Esophagus mucosa (tissue), 1 donor: ENCODE data around the gene FLT3. TPM values are rescaled to one million over a fixed set of nuclear protein-coding genes. Genes with fewer than 3 reads are reported as not detected.
"Not testable (repeated sequence)": the region's sequence is repeated elsewhere in the genome, so short reads cannot be mapped to it uniquely, and the experiment has no call there.

ENCODE experiments used
- ATAC-seq: fragments of 200-7000 bp; cut with Tn5 transposase; one replicate; pipeline ENCODE4 v1.9.1; 2020
- total RNA-seq: library from RNA; stranded (reverse); gene quantifications from one replicate; pipeline ENCODE4 v1.2.4, GENCODE V29; 2023
- donor health status: DM: yes; HTN: yes; CAD: no.

Gene FLT3
- total RNA-seq, 1 donor from 2014 or later: 0.12 TPM

DNA sequence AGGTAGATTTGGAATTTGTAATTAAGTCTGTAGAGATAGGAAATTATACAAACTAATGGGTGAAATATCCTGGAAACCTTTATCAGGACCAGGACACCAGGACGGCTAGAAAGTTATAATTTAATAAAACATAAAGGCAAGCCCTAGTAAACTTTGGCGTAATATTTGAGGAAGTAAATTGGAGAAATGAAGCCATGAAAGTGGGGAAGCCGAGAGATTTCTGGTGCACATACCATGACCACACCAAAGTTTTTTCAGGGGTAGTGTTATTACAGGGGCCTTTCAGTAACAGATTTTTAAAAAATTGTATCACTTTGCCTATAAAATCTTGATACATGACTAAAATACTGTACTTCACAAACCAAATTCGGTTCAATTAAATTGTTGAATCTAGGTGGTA is 57.2 kb downstream of the FLT3 start:
- no peak for ATAC-seq

DNA sequence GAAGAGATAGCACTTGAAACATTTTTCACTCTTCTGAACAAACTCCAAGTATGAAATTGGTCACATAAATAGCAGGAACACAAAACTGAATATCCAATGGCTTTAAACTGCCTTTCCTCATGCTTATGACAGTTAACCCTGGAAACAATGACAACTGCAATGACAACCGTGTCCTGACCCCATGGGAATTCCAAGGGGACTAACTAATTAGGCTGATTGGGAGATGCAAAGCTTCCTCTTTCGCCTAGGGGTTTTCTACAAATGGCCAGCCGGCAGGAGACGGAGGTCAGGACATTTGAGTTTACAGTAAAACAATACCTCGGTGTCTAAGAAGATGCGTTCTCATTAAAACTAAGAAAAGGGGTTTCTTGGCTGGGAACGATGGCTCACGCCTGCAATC is 58.9 kb downstream of the FLT3 start:
- ATAC-seq: no peak

DNA sequence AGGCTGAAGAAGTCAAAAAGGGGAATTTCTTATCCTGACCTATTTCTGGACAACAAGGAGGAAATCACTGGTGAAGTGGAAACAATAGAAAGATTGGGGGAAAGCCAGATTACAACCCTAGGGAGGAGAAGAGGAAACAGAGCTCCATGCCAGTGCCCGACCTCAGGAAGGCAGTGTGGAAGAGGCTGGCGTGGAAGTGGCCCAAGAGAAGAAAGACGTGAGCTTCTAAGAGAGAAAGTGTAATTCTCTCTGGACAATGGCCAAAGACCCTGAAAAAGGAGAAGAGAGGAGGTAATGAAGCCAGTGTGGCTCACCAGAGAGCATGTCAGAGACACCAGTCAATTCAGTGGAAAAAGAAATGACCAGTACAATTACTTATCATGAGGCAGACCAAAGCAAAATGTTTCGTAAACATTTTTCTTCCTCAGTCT is 59.3 kb downstream of the FLT3 start:
- no peak for ATAC-seq

DNA sequence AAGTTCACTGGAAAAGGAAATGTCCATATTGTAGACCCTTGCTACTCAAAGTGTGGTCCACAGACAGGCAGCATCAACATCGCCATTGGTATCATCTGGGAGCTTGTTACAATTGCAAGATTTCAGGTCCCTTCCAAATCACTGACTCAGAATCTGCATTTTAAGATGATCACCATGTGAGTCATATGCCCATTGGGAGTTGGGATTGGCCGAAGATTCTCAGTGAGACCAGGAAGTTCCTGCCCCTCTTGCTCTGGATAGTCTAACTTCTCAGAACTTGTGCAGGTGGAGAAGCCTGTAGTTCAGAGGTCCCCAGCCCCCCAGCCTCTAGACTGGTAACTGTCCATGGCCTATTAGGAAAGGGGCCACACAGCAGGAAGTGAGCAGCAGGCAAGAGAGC is 63.0 kb downstream of the FLT3 start:
- ATAC-seq: peak; percentile 20

DNA sequence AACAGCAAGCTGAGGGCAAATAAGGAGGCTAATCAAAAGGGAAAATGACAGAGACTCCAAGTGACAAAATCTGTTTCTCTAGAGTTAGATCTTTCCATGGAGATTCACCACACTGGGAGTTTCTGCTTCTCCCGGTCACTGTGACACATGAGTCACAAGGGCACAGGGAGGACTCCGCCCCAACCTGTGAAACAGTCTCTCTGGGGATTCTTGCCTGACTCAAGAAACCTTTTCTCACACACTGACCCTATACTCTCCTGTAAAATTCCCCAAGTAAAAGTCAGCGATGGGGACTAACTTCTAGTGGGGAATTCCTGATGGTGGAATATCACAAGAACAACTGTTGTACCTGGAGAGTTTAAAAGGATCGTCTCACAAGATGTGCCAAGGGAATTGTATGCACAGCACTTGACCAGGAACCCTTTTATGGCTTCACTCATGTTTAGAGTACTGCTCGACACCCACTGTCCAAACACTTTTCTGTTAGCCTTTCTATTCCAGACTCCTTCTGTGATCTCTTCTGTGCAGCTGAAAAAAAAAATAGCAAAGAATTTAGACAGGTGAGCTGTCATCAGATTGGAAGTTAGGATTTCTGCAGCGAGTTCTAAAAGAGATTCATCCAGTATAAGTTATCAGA is 65.1 kb downstream of the FLT3 start:
- peak; percentile 61 for ATAC-seq

DNA sequence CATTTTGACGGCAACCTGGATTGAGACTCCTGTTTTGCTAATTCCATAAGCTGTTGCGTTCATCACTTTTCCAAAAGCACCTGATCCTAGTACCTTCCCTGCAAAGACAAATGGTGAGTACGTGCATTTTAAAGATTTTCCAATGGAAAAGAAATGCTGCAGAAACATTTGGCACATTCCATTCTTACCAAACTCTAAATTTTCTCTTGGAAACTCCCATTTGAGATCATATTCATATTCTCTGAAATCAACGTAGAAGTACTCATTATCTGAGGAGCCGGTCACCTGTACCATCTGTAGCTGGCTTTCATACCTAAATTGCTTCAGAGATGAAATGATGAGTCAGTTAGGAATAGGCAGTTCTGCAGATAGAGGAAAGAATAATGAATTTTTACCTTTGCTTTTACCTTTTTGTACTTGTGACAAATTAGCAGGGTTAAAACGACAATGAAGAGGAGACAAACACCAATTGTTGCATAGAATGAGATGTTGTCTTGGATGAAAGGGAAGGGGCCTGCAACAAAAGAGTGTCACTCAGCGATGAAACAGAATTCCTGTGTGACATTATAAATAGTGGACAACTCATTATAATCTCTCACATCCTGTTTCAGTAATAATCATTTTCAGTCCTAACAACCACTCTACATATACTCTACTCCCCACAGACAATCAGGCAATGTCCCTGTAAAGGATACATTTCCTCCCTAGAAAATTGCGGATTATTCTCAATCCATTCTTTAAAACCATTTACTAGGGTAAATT is 66.3 kb downstream of the FLT3 start:
- ATAC-seq: no peak

DNA sequence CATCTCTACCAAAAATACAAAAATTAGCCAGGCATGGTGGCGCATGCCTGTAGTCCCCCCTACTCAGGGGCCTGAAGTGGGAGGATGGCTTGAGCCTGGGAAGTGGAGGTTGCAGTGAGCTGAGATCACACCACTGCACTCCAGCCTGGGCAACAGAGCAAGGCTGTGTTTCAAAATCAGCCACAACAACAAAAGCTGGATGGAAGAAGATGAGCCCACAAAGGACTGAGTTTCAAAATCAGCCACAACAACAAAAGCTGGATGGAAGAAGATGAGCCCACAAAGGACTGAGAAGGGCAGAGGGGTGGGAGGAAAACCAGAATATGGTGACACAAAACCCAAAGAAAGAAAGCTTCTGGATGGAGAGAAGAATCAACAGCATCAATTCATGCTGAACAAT is 67.9 kb downstream of the FLT3 start:
- ATAC-seq: not testable (repeated sequence)

DNA sequence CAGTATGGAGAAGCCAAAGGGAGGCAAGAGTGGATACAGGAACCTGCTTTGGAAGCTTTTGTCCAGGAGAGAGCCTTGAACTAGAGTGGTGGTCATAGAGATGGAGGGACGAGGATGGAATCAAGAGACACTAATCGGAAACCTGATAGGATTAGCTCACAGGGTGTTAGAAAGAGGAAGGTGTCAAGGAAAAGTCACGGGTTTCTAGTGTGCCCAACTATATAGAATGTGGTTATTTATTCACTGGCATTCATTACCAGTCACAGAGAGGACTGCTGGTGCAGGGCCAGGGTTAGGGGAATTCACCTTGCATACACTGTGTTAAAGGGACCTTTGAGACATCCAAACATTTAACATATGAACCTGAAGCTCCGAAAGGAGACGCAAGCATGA is 68.5 kb downstream of the FLT3 start:
- no peak for ATAC-seq

DNA sequence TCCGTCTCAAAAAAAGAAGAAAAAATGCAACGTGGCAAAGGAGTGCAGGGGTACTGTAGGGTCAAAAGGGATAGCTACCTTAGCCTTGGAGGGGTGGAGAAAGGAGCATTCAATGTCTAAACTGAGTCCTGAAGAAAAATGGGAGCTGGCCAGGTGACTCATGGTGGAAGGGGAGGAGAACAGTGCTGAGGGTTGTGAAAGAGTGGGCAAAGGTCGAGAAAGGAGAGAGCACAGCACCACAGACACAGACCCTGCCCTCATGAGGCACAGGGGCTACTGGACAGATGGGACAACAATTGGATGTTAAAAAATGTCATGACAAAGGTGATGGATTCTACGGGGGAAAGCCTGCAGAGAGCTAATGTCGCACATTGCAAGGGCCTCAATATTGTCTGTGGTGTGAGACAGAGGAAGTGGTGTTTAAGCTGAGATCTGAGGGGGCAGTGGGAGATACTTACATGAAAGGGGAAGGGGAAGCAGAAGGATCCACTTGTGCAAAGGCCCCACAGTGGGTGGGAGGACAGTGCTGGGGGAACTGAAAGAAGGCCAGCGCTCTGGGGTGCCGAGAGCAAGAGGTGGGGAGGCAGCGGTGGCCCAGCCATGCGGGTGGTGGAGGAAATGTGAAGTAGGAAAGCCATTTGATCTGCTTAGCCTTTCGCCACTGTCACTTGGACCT is 69.0 kb downstream of the FLT3 start:
- no peak for ATAC-seq

DNA sequence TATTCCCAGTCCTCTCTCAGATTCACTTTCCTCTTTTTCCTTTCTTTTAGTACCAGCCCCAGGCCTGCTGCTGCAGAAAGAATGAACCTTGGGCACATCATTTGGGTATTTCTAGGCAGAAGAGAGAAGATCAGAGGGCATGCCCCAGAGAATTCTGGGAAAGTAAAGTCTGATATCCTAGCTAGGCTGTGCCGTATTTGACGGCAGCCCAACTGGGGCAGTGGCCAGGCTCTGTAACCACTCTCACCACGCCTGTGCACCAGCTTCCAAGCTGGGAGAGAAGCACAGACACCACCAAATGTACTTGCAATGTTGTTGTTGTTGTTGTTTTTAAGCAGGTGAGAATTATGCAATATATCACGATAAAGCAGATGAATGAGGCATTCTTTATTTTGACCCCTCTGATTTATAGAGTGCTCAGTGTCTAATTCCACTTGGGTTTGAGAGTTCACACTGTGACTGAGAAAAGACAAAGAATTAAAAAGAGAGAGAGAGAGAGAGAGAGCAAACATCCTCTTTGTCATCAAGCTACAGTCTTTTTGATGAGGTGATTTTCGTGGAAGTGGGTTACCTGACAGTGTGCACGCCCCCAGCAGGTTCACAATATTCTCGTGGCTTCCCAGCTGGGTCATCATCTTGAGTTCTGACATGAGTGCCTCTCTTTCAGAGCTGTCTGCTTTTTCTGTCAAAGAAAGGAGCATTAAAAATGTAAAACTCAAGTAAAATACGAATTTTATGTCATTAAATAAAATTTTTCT is 72.6 kb downstream of the FLT3 start:
- no peak for ATAC-seq

DNA sequence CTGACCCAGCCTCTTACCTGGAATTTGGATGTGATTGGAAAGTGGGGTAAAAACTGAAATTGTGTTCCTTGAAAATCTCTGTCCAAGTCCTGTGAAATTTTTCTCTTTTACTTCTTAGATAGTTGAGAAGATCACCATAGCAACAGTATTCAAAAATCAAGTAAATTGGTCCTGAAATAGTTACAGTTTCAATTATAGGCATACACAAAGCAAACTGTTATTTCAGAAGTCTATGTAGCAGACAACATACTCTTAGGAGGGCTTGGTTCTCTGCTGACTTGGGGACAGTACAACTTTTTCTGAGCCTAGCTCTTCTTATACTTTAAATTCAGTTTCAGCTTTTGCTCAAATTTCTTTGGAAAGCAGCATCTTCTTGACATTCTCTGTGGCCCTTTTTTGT is 73.3 kb downstream of the FLT3 start:
- no peak for ATAC-seq

DNA sequence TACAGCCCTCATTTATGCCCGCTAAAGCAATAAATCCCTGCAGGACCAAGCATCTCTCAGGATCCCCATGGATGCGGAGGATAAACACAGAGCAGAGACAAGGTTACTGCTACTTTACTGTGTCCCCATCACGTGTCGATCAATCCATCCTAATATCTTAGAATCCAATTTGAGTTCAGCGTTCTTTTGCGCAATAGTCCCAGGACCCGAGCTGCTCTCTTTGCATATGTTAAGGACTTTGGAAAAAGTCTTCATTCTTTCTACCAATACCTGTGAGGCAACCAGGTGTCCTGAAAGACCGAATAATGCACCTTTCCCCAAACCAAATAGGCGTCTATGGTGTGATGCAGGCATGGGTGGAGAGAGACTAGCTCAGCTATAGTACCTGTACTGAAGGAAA is 73.9 kb downstream of the FLT3 start:
- no peak for ATAC-seq

DNA sequence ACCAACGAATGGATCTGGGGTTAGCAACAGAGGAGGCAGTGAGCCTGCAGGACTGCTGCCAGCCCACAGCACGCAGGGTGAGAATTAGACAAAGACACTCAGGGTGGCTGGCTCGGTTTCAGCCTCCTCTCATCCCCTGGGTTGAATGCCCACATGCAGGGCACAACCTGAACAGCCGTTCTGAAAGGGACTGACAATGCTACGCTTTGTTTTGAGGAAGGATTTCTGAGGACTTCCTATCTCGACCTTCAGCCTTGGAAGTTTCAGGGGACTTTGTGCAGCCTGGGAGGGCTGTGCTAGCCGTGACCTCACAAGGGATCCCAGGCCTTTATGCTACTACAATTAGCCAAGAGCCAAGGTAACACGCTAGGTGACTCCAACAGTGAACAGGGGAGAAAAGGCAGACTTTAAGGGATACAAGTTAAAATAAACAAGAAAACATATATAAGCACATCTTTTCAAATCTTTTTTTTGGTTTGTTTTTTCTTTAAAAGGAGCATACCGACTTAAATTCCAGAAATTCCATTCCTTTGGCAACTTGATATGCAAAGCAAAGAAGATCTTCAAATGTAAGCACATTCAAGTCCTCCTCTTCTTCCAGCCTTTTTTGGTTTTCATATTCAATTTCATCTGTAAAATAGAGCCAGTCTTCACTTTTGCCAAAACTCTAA is 77.4 kb downstream of the FLT3 start:
- no peak for ATAC-seq

DNA sequence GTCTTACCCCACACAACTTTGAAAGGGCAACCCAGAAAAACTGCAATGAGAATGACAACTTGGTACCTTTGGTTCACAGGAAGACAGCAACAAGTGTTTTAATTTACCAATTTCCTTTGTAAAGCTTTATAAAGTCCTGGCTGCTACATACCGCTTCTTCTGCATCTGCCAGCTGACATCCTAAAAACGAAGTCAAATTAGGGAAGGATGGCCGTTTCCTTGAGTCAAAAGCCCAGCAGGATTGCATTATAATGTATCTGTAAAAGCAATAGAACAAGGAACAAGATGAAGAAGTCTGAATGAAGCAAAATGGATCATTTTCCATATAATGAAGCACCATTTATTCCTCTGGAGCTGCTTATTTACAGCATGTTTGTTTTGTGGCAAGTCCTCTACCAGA is 86.1 kb downstream of the FLT3 start:
- ATAC-seq: no peak

DNA sequence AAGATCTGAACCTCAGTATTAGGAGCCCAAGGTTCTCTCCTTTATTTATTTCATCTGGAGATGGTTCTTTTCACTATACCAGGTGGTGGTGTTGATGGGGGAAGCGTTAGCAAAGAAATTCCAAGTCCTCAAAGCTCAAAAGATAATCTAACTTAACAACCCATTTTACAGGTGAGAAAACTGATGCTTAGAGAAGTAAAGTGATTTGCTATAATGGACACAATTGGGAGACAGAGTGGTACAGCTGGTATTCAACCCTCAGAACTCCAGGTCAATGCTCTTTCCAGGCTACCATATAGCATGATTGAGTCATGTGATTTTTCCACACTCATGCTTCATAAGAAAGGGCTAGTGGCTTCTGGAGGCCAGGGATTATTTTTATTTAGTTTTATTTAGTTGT is 86.9 kb downstream of the FLT3 start:
- no peak for ATAC-seq

DNA sequence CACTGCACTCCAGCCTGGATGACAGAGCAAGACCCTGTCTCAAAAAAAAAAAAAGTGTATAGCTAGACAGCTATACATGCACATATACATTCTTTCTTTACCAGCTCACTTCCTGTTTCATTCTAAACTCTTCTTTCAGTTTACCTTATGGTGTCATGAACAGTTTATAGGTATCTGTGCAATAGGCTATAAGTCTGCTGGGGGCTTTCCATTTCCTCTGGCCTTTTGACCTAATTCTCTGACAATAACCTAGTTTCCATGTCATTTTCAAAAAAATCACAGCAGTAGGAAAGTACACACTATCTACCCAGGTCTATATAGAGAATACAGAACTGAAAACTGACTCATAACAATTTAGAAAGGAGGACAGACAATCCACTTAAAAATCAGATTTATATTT is 87.5 kb downstream of the FLT3 start:
- no peak for ATAC-seq

DNA sequence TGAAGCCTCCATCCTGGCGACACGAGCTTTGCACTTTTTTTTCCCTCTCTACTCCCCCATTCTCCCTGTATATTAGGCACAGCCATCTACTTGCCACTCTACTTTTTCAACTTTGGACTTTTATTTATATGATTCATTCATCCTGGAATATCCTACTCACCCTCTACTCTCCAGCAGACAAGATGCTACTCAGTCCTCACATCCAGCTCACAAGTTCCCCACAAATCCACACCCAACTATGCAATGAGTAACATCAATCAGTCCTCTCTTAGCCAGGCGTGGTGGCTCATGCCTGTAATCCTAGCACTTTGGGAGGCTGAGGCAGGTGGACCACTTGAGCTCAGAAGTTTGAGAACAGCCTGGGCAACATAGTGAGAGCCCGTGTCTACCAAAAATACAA is 88.0 kb downstream of the FLT3 start:
- no peak for ATAC-seq

DNA sequence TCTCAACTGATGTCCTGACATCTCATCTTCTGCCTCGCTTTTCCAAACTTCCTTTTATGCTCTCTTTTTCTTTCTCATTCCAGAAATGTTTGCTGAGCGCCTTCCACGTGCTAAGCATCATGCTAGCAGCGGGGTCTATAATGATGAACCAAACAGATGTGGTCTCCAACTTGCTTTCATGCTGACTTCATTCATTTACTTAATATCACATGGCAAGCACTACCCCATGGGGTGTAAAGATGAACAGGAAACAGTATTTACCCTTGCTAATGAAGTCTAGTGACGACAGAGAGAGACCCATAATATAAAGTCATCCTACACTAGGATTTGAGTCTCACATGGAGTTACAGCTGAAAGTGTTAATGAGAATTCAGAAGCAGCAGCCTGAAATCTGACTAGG is 90.3 kb downstream of the FLT3 start:
- no peak for ATAC-seq

DNA sequence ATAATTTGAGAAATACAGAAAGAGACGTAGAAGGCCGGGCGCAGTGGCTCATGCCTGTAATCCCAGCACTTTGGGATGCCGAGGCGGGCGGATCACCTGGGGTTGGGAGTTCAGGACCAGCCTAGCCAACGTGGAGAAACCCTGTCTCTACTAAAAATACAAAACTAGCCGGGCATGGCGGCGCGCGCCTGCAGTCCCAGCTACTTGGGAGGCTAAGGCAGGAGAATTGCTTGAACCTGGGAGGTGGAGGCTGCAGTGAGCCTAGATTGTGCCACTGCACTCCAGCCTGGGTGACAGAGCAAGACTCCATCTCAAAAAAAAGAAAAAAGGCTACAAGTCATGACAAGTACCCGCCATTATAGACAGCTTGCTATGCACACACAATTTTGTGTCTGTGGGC is 95.4 kb downstream of the FLT3 start:
- ATAC-seq: not testable (repeated sequence)

DNA sequence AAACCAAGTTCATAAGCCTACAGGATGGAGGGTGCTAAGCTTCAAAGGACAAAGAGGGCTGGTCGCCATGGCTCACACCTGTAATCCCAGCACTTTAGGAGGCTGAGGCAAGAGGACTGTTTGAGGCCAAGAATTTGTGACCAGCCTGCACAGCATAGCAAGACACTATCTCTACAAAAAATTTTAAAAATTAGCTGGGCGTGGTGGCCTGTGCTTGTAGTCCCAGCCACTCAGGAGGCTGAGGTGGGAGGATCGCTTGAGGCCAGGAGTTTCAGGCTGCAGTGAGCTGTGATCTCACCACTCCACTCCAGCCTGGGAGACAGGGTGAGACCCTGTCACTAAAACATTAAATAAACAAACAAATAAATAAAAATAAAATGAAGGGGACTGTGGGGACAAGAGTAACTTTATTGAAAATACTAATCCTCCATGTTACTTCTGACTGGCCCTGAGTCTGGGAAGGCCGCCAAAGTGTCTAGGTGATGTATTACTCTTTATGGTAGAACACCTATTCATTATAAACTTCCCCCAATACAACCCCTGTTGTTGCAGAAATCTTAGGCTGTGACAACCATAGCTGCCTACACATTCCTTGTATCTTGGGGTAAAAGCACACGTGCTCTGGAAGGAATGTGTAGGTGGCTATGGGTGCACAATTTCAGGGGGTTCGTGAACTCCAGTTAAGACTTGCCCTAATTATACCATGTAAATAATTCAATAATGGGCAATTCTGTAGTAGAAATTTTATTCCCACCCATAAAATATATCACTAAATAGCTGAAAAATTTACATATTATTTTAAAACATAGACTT is 97.3 kb downstream of the FLT3 start:
- ATAC-seq: no peak

DNA sequence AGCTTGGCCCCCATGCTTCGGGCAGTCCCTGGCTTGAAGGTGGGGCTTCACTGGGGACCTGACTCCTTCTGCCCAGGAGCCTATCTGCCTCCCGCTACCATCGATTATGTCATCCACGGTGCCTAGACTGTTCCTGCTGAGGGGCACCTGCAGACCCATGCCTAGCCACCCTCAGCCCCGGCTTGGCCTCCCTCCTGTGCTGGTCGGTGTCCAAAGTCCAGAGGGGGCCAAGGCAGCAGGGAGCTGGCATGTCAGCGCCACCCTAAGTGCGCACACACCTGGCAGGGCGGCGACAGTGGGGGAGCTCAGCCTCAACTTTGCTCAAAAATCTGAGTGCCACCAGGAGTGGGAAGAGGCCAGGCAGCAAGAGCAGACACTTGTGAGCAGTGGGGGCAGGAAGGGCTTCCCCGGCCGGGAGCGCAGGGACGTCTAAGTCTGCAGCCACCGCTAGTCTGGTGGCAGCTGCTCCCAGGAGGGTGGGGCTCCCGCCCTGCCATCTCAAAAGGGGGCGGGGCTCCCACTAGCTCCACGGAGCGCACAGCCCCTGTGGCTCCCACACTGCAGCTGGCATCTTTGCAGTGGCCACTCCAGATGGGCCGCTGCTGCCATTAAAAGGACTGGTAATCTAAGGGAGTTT is 98.4 kb downstream of the FLT3 start:
- no peak for ATAC-seq
